NCI-H1417 treated with DMSO at 0.1 percent for 48 hours (cell line): ENCODE measurements around the gene CPNE1.

ENCODE experiments used
- DNase-seq: peaks from one replicate; lab custom pipeline; 2025; lab: John Stamatoyannopoulos, UW

The CPNE1 gene

DNA sequence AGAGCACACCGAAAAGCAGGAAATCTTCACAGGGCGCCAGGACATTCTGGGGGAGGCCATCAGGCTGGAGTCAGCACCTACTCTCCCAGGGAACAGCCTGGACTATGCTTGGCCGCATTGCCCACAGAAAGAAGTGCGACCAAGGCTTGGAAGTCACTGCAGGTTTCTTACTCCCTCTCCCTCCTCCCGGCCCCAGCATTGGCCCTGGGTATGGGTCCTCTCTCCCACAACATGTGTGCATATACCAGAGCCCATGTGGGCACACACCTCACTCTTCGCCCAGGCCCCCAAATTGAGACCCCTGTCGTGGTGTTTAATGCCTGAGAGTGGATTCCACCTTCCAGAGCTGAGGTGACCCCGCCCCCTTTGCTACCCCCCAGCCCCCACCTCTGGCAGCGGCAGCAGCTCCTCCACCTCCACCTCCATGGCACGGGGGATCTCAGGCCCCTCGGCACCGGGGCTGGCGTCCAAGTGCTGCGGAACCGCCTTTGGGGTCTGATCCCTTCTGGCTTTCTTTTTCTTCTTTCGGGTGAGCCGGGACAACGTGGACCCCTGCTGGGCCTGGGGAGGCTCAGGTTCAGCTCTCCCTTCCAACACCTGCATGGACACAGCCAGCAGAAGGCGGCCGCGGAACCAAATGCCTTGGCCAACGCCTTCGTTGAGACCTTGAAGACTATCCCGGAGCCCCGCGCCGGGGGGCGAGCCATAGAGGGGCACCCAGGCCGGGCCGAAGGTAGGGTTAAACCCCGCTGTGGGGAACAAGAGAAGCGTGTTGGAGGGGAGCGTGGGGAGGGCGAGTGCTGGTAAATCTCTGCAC is 64.3 kb downstream of the CPNE1 start:
- no peak for DNase-seq

DNA sequence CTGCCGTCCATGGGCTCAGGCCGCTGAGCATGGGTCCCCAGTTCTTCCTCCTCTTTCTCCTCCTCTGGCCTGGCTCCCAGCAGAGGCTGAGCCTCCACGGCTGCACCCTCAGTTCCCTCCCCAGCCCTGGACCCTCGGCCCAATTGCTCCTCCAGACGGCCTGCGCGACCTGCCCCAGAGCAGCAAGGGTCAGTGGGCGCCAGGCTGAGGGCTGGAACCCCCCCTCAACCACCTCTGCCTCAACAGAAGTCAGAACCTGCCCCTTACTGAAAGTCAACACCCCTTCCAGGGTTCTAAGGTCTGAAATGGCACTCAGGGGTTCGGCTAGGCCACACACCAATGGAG is 65.0 kb downstream of the CPNE1 start:
- no peak for DNase-seq

DNA sequence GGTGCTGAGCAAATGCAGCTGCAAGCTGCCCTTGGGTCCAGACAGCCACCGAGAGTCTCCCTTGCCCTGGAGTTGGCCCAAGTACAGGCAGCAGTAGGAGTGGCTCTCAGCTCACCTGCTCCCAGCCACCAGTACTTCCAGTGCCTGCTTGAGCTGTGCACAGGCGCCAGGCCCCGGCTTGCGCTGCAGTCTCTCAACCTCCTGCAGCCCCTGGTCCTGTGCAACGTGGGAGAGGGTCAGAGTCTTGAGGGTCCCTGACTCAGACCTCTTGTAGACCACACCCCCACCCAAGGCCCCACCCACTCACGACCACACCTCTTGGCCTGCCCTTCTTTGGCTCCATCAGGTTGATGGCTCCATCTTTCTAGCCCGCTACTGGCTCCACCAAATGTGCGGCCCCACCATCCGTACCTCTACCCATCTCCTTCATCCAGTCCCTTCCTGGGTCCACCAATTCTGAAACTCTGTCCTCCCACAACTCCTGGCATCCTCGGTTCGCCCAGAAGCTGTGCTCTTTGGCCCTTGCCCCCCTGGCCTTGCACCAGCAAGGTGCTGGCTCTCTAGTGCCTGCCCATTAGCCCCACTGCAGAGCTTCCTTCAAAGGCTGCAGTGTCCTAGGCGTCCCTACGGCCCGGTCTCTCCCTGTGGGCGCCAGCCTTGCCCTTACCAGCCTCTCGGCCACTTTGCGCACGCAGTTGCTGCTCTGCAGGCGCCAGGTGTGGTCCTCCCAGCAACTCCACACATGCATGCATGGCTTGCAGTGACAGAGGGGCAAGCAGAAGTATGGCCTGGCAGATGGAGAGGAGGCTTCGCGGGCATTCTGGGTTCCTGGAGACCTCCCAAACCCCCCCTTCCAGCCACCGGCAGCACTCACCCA is 65.6 kb downstream of the CPNE1 start:
- DNase-seq, result no peak

DNA sequence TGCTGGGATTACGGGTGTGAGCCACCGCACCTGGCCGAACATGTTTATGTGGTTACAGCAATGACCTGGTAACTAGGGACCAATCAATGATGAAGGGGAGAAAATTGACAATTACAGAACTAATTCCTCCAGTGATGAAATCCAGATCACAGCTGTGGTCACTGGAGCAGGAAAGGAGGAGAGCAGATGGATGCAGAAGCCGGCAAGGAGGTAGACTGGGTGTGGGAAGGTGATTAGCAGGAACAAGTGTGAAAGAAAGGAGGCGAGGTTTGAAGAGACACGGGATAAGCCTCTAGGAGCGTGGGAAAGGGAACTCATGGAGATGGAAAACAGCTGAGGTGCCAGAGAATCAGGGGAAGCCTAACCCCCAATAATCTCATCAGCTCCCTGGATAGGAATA is 66.2 kb downstream of the CPNE1 start:
- no peak for DNase-seq

DNA sequence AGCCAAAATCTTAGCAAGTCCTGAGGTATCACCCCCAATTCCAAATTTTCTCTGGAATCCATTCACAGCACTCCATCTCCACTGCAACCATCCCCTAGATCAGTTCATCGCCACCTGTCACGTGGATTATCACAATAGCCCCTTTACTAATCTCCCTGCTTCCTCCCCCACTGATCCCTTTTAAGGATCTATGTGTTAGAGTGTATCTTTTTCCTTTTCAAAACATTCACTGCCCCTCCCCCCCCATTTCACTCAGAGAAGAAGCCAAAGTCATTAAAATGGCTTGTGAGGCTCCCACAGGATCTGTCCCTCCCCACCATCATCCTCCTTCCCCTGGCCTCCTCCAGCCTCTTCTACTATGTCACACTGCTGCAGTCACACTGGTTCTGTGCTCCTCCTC is 67.5 kb downstream of the CPNE1 start:
- no peak for DNase-seq

DNA sequence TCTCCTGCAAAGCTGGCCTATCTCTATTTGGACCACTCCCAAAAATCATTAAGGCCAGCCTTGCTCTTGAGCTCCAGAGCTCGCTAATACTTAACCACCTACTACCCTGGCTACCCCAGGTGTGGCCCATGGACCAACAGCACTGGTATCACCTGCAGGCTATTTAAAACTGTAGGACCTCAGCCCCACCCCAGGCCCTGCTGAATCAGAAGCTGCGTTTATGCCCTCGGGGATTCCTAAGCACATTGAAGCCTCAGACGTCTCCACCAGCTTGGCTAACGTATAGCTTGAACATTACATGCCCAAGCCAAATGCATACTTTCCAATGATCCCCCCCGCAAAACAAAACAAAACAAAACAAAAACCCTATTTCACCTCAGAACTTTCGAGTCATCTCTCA is 68.8 kb downstream of the CPNE1 start:
- DNase-seq, result no peak

DNA sequence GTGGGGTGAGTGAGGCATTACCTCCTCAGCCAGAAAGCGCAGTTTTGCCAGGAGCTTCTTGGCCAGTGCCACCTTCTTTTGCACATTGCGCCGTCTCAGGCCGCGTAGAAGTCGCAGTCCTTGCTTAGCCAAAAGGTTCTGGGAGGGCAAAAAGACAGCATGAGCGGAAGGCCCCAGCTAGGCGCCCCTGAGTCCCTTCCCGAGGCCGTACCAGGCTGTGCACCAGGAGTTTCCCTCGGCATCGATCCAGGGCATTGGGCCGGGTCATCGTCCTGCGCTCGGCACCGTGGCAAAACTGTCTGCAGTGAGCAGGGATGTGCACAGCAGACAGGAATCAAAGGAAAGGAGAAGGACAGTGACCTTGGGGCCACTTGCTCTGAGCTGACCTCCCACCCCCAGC is 69.2 kb downstream of the CPNE1 start:
- no peak for DNase-seq

DNA sequence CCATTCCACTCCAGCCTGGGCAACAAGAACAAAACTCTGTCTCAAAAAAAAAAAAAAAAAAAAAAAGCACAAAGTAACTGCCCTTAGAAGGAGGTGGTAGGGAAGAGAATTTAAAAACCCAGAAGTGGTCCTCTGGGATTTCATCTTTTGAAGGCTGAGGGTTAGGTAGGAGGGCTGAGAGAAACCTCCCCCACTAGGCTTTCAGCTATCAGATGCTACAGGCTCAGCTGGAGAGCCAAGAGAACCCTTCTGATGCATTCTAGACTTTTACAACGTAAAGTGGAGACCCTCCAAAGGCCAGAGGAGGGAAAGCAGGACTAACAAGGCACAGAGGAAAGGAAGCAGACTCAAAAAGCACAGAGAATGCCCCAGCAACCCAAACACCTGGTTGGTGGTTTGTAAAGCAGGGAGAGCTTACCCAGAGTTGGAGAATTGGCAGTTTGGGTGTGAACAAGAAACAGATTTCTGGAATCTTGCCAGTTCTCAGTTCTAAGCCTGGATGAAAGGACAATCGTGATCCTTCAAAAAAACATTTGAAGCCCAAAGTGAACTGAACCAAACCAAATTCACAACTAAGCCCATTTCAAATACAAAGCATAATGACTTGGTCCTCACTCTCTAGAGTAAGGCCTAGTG is 72.2 kb downstream of the CPNE1 start:
- DNase-seq, result no peak

DNA sequence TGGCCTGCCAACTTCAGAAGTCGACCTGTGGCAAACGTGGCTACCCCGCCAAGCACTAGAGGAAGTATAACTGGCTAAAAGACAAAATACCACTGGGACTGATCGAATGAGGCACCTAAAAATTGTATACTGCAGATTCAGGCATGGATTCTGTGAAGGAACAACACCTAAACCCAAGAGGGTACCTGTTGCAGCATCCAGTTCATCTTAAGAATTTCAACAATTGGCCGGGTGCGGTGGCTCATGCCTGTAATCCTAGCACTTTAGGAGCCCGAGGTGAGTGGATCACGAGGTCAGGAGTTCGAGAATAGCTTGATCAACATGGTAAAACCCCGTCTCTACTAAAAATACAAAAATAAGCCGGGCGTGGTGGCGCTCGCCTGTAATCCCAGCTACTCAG is 76.3 kb downstream of the CPNE1 start:
- no peak for DNase-seq

DNA sequence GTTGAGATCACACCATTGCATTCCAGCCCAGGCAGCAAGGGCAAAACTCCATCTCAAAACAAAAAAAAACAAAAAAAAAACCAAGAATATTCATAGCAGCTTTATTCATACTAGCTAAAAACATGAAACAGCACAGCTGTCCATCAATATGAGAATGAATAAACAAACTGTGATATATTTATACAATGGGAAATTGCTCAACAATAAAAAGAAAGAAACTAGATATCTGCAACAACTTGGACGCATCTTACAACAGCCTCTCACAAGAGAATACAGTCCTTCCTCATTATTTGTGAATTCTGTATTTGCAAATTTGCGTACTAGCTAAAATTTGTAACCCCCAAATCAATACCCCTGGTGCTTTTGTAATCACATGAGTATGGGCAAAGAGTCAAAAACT is 77.3 kb downstream of the CPNE1 start:
- no peak for DNase-seq

DNA sequence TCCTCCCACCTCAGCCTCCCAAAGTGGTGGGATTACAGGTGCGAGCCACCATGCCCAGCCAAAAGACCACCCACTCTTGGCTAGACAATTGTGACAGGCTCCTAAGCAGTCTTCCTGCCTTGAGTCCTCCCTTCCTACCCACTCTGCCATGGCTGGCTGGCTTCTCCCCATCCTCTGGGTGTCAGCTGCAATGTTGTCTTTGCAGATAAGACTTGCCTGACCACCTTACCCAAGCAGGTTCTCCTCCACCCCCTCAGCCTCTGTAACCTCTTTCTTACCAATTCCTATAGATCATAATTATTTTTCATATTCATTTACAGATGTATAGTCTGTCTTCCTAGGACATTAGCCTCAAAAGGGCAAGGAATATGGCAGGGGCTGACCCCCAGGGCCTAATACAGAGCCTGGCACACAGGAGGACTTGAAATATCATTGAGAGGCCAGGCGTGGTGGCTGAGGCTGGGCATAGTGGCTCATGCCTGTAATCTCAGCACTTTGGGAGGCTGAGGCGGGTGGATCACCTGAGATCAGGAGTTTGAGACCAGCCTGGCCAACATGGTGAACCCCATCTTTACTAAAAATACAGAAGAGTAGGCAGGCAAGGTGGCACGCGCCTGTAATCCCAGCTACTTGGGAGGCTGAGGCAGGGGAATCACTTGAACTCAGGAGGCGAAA is 77.8 kb downstream of the CPNE1 start:
- DNase-seq, result no peak

DNA sequence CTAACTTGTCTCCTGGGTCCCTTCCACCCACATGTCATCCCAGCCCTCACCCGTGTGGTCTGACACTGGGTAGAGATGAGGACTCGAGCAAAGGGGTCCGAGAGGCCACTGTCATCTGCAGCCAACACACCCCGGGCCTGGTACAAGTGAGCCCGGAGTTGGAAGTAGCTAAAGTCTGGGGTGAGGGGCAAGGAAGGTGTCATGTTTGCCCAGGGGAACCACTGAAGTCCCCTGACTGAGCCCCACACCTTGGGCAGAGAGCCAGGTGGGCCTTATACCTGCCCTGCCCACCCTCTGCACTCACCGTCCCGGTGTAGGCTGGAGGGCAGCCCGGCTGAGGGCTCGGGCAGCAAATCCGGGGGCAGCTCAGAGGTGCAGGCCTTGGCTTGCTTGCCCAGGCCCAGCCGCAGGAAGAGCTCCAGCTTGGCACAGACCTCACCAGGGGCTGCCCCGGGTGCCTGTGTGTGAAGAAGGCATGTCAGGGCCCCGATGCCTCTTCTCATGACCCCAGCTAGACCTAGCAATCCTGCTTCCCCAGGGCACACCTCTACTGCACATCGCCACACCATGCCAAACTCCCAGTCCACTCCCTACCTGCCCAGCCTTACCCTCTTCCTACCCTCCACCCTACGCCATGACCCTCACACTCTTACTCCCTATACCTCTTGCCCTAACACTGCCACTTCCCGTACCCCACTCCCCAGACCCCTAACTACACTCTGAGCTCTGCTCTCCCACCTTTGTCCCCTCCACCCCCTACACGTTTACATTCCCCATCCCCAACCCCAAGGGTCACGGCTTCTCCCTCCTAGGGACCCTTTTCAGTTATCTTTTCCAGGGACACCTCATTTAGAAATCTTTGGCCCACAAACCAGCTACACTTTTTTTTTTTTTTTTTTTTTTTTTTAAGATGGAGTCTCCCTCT is 80.8 kb downstream of the CPNE1 start:
- DNase-seq, result no peak

DNA sequence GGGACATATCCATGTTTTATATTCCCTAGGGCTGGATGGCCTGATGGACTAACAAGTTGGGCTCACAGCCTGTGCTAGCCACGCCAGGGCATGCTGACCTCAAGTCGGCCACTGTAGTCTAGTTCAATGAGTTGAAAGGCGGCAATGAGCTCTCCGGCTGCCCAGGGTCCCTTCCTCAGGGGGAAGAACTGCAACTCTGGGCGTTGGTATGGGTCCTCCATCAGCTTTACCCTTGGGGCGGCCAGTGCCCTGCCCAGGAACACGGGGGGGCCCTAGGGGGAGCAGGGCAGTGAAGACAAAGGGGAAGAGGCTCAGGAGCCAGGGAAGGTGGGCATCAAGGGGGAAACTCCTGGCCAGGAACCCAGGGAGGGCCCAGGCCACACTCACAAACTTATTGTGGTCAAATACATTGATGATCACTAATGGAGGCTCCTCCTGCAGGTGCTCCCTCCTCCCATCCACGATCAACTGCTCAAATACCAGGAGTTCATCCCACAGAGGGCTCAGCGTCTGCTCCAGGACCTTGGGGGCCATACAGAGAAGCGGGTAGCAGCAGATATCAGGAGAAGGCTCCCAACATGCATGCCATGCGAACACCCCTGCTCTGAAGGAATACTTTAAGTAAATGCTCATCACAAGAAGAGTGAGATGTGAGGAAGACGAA is 81.8 kb downstream of the CPNE1 start:
- no peak for DNase-seq

DNA sequence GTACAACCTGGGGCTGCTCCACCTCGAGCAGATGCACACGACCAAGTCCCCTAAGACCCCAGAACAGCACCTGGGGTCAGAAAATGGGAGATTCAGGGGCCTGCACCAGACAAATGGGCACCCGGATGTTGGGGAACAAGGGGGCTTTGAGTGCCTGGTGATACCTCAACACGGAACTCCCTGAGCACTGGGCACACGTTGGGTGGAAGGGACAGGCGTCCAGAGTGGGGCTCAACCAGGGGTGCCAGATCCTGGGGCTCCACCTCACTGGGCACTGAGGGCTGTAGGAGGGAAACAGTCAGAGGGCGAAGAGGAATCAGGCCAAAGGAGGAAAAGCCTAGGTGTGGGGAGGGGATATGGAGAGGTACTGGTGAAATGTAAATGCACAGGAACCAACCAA is 82.6 kb downstream of the CPNE1 start:
- DNase-seq, result no peak

DNA sequence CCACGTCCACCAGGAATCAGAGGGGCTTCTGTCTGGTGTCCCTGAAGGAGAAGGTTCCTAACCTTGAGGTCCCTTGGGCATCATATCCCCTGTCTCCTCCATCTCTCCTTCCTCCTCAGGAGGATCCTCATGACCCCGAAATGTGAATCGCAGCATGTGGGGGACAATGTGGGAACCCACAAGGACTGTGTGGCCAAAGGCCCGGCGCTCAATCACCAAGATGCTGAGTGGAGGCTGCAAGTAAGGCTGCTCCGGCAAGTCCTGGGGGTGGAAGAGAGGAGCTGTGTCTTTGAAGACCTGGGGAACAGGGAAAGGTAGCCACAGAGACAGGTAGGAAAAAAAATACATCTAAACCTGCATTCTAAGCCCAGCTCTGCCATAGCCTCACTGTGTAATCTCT is 85.5 kb downstream of the CPNE1 start:
- no peak for DNase-seq

DNA sequence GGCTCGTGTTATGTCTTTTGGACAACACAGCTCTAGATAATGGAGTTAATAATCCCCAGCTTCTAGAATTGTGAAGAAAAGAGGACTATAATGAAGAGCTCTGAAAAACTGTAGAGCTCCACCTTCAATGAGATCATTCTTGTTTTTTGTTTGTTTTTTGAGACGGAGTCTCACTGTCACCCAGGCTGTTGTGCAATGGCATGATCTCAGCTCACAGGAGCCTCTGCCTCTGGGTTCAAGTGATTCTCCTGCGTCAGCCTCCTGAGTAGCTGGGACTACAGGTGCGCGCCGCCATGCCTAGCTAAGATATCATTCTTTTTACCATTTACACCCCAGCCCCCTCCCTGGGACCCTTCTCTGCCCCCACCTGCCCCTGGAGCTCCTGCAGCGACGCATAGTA is 86.2 kb downstream of the CPNE1 start:
- DNase-seq, result no peak

DNA sequence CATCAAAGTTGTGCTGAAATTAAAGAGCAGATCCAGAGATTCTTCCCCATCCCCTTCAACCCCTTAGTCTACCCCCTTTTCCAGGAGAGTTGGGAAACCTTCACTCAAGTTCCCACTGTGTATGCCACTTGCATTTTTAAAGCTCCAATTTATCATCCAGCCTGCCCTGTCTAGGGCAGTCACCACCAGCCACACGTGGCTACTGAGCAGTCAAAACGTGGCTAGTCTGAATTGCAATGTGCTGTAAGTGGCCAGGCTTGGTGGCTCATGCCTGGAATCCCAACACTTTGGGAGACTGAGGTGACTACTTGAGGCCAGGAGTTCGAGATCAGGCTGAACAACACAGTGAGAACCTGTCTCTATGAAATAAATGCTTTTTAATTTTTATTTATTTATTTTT is 87.9 kb downstream of the CPNE1 start:
- no peak for DNase-seq
